Memory B cell (primary cell): Measurements from ENCODE around the gene EXOC3.

ENCODE experiments used
- ATAC-seq: fragments of 150-1000 bp; cut with Tn5 transposase; 2 replicates; pipeline ENCODE4 v1.10.0; 2021; ENCODE audit warnings: low read depth, mild to moderate bottlenecking, moderate library complexity
- DNase-seq, 2 donors: peaks; one replicate each; pipeline ENCODE4 v3.0.0; 2022; ENCODE audit warnings: low spot score in 2 of 2
- H3K27ac Mint-ChIP-seq: one replicate; pipeline ENCODE4 v1.8.0; 2022; ENCODE audit warnings: mild to moderate bottlenecking, moderate library complexity, mixed read lengths
- H3K27me3 Mint-ChIP-seq: one replicate; pipeline ENCODE4 v1.8.0; 2022; ENCODE audit warnings: mixed read lengths
- H3K36me3 Mint-ChIP-seq: one replicate; pipeline ENCODE4 v1.8.0; 2022; ENCODE audit warnings: mild to moderate bottlenecking, mixed read lengths
- H3K4me1 Mint-ChIP-seq: one replicate; pipeline ENCODE4 v1.8.0; 2022; ENCODE audit warnings: mixed read lengths
- H3K4me3 Mint-ChIP-seq: one replicate; pipeline ENCODE4 v1.8.0; 2022; ENCODE audit warnings: mild to moderate bottlenecking, moderate library complexity, mixed read lengths
- H3K9me3 Mint-ChIP-seq: one replicate; pipeline ENCODE4 v1.8.0; 2022; ENCODE audit warnings: mixed read lengths

EXOC3 gene

DNA sequence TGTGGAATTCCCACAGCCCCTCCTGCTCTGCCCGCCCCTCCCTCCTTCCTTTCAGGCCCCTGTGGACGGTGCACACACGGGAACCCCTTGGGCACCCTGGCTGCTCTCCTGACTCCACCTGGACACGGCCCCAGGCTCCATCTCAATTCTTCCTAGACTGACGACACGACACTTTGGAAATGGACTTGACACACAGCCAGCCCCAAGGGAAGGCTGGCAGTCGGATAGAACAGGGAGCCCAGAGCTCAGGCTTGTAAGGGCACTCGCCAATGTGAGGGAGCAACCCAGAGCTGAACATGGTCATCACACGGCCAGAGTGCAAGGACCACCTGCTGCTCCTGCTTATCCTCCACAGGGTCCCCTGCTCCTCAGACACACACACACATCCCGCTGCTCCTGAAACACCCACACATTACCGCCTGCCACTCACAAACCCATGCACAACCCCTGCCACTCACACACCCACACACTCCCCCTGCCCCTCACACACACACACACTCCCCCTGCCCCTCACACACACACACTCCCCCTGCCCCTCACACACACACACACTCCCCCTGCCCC is 72.4 kb downstream of the EXOC3 start:
- Mint-ChIP-seq H3K27me3 (peaks cover 29% of the 10 kb centered on the region), H3K4me3 (no peak overlapping the region), H3K4me1 (peaks cover 6% of the 10 kb centered on the region), H3K36me3 (peaks cover 8% of the 10 kb centered on the region), H3K27ac (no peak overlapping the region), H3K9me3 (peaks cover 10% of the 10 kb centered on the region)
- DNase-seq (no peak), ATAC-seq (no peak)

DNA sequence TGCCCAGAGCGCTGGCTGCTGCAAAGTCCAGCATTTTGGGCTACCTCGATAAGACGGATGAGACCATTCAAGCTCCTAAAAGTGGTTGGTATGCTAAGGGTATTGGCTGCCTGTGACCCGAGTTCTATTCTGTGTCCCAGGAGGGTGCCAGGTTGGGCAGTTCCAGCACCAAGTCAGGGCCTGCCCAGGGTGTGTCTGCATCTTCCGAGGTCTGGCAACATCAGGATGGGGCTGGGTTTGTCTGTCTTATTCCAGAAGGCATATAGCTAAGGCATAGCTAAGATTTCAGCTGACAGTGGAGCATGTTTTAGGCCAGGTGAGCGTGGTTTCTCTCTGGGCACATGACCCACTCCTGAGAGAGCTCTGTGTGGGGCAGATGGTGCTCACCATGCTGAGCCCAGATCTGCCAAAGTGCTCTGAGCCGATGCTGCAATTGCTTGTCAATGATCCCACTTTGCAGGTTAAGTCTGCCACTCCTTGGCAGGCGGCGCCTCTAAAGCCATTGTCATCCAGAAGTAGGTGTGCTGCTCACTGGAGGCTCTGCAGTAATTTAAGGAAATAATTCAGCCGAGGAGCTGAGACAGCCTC is 73.5 kb downstream of the EXOC3 start:
- H3K4me3 Mint-ChIP-seq = no peak overlapping the region
- H3K27ac Mint-ChIP-seq = no peak overlapping the region
- no peak for ATAC-seq
- H3K4me1 Mint-ChIP-seq = peaks cover 6% of the 10 kb centered on the region
- DNase-seq = no peak
- H3K27me3 Mint-ChIP-seq = peaks cover 35% of the 10 kb centered on the region
- H3K9me3 Mint-ChIP-seq = peaks cover 10% of the 10 kb centered on the region
- H3K36me3 Mint-ChIP-seq = peaks cover 8% of the 10 kb centered on the region
